OCI-LY3 (cell line): ENCODE measurements around the gene AFAP1.

ENCODE experiments used
- EZH2phosphoT487 ChIP-seq: fragments of 200-600 bp; shearing (Covaris generic); IDR thresholded peaks from 2 replicates; pipeline ENCODE4 v1.6.1; 2018; ENCODE audit warnings: antibody characterized with exemption, mixed run types, low read depth
- TF ChIP-seq, protein P1 (sequence below): fragments of 200-600, 300-600 bp; sonication (generic); IDR thresholded peaks from 2 replicates; pipeline ENCODE4 v1.5.1; 2014; ENCODE audit warnings: antibody characterized with exemption, low read length, low read depth

DNA sequence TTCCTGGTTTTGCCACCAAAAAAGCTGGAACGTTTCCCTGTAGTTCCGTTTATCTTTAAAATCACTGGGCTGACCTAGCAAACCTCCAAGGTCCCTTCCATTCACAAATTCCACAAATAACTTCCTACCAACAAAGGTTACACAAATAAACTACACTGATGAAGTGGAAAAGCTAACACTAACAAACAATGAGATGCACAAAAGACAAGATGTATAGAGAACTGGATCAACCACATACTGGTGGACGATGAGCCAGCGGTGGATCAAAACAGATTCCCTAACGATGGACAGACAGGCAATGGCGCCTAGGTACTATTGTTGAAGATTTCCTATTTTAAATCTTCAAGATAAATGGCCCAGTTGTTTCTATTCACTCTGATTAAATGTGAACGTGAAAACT is 15.5 kb downstream of the AFAP1 start:
- TF ChIP-seq, protein P1, sequence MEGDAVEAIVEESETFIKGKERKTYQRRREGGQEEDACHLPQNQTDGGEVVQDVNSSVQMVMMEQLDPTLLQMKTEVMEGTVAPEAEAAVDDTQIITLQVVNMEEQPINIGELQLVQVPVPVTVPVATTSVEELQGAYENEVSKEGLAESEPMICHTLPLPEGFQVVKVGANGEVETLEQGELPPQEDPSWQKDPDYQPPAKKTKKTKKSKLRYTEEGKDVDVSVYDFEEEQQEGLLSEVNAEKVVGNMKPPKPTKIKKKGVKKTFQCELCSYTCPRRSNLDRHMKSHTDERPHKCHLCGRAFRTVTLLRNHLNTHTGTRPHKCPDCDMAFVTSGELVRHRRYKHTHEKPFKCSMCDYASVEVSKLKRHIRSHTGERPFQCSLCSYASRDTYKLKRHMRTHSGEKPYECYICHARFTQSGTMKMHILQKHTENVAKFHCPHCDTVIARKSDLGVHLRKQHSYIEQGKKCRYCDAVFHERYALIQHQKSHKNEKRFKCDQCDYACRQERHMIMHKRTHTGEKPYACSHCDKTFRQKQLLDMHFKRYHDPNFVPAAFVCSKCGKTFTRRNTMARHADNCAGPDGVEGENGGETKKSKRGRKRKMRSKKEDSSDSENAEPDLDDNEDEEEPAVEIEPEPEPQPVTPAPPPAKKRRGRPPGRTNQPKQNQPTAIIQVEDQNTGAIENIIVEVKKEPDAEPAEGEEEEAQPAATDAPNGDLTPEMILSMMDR, result no peak
- TF ChIP-seq EZH2phosphoT487, result no peak
